Panc1 (cell line): ENCODE measurements around the gene BMF.

ENCODE experiments used
- CTCF ChIP-seq: fragments of 450-650 bp; IDR thresholded peaks from 2 replicates; pipeline ENCODE4 v1.5.1; 2017; ENCODE audit warnings: mild to moderate bottlenecking
- POLR2AphosphoS5 ChIP-seq: IDR thresholded peaks from 2 replicates; pipeline ENCODE4 v1.6.1; 2012; ENCODE audit warnings: mild to moderate bottlenecking, low read depth, low read length, moderate library complexity

- no peak for TF ChIP-seq POLR2AphosphoS5
- TF ChIP-seq CTCF, result no peak
These were observed 4.8 kb downstream of the BMF start for GRCh38 chr15:40103864-40104271.
